Stimulated activated CD8-positive, alpha-beta memory T cell treated with anti-CD3 and anti-CD28 coated beads, Interleukin-2, amount 100 ng/mL, for 48 hours (primary cell): ENCODE data around the gene BRSK1.

Experiments used
- DNase-seq, 2 donors: peaks; one replicate each; pipeline ENCODE4 v3.0.0-alpha.2; 2020; ENCODE audit warnings: low read depth in 2 of 2

BRSK1 gene

GRCh38 chr19:55283548-55284377 lies at the start of gene BRSK1:
Gene BRSK1, plus strand, starts transcription at chr19:55283997. Its CDS starts 446 bp downstream, at chr19:55284443.
- DNase-seq, result peak; percentile 16 to 21

GRCh38 chr19:55238030-55238429 lies 45.8 kb upstream of the BRSK1 start:
- no peak for DNase-seq

- no peak for DNase-seq
Observed at GRCh38 chr19:55239004-55239403, 44.8 kb upstream of the BRSK1 start.

- DNase-seq, result no peak
Observed at GRCh38 chr19:55240713-55241020, 43.1 kb upstream of the BRSK1 start.

- DNase-seq, result no peak
Observed at GRCh38 chr19:55241143-55241934, 42.5 kb upstream of the BRSK1 start.

GRCh38 chr19:55241935-55242464 lies 41.8 kb upstream of the BRSK1 start:
- no peak for DNase-seq

GRCh38 chr19:55242517-55242916 lies 41.3 kb upstream of the BRSK1 start:
- DNase-seq, result no peak

- no peak for DNase-seq
Observed at GRCh38 chr19:55244004-55244680, 39.7 kb upstream of the BRSK1 start.

- DNase-seq, result no peak
Observed at GRCh38 chr19:55245236-55245904, 38.4 kb upstream of the BRSK1 start.

- no peak for DNase-seq
Observed at GRCh38 chr19:55246462-55247451, 37.0 kb upstream of the BRSK1 start.

GRCh38 chr19:55247621-55248099 lies 36.1 kb upstream of the BRSK1 start:
- DNase-seq, result no peak

- DNase-seq, result no peak
Observed at GRCh38 chr19:55248166-55248675, 35.6 kb upstream of the BRSK1 start.

GRCh38 chr19:55248704-55249103 lies 35.1 kb upstream of the BRSK1 start:
- no peak for DNase-seq

- DNase-seq, result no peak
Observed at GRCh38 chr19:55249841-55250240, 34.0 kb upstream of the BRSK1 start.

GRCh38 chr19:55250262-55251036 lies 33.3 kb upstream of the BRSK1 start:
- no peak for DNase-seq

- peak; percentile 15 to 35 for DNase-seq
Observed at GRCh38 chr19:55251341-55252081, 32.3 kb upstream of the BRSK1 start.

GRCh38 chr19:55252760-55253663 lies 30.8 kb upstream of the BRSK1 start:
- DNase-seq, result no peak
